WI38 (cell line): Measurements from ENCODE around the gene GLI2.

Experiments used
- H3K4me3 ChIP-seq: 2 replicates; pipeline ENCODE4 v1.5.1; 2011; ENCODE audit warnings: low read depth, mild to moderate bottlenecking, control low read depth, low read length
- TF ChIP-seq, protein P1 (sequence below): IDR thresholded peaks from 2 replicates; pipeline ENCODE4 v1.5.1; 2012; ENCODE audit warnings: low read depth, mild to moderate bottlenecking, control low read depth, low read length

The GLI2 gene

DNA sequence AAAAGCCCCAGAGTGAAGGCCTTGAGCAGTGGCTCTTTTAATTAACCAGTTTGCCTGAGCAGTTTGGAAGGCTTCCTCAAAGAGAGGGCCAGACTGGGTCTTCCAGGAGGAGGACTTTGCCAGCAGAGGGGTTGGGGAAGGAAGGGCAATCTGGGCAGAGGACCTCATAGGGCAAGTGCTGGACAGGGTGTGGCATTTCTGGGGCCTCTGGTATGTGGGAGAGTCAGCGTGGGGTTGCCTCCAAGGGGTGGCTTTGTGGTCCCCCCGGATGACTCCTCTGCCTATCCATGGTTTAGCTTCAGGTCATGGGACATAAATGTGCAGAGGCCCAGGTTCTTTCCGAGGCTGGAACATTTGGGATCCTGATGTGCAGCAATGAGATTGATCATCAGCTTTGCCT, 12.6 kb downstream of the GLI2 start:
- TF ChIP-seq, protein P1, sequence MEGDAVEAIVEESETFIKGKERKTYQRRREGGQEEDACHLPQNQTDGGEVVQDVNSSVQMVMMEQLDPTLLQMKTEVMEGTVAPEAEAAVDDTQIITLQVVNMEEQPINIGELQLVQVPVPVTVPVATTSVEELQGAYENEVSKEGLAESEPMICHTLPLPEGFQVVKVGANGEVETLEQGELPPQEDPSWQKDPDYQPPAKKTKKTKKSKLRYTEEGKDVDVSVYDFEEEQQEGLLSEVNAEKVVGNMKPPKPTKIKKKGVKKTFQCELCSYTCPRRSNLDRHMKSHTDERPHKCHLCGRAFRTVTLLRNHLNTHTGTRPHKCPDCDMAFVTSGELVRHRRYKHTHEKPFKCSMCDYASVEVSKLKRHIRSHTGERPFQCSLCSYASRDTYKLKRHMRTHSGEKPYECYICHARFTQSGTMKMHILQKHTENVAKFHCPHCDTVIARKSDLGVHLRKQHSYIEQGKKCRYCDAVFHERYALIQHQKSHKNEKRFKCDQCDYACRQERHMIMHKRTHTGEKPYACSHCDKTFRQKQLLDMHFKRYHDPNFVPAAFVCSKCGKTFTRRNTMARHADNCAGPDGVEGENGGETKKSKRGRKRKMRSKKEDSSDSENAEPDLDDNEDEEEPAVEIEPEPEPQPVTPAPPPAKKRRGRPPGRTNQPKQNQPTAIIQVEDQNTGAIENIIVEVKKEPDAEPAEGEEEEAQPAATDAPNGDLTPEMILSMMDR: no peak
- no peak overlapping the region for H3K4me3 ChIP-seq

GRCh38 chr2:120748741-120749140, 13.1 kb downstream of the GLI2 start:
- H3K4me3 ChIP-seq: no peak overlapping the region
- TF ChIP-seq, protein P1: no peak

- TF ChIP-seq, protein P1: no peak
- H3K4me3 ChIP-seq: no peak overlapping the region
Measured at GRCh38 chr2:120749506-120750431, 14.1 kb downstream of the GLI2 start.

GRCh38 chr2:120750488-120751210, 15.0 kb downstream of the GLI2 start:
- TF ChIP-seq, protein P1: no peak
- H3K4me3 ChIP-seq: no peak overlapping the region

DNA sequence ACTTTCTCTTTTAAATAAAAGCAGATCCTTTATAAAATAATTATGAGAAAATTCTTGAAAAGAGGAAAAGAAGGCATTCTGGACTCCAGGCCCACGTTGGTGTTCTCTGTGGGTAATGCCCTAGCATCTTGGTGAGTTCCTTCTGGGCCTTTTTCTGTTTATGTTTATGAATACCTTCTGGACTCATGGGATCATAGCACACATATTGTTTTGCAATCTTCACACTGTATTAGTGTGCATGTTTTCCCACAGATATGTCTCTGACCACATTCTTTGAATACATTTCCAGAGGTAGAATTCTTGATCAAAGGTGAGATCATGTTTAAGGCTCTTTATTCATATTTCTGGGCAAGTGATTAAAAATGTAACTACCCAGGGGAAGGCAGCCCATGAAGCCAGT, 15.9 kb downstream of the GLI2 start:
- H3K4me3 ChIP-seq: no peak overlapping the region
- TF ChIP-seq, protein P1: no peak

DNA sequence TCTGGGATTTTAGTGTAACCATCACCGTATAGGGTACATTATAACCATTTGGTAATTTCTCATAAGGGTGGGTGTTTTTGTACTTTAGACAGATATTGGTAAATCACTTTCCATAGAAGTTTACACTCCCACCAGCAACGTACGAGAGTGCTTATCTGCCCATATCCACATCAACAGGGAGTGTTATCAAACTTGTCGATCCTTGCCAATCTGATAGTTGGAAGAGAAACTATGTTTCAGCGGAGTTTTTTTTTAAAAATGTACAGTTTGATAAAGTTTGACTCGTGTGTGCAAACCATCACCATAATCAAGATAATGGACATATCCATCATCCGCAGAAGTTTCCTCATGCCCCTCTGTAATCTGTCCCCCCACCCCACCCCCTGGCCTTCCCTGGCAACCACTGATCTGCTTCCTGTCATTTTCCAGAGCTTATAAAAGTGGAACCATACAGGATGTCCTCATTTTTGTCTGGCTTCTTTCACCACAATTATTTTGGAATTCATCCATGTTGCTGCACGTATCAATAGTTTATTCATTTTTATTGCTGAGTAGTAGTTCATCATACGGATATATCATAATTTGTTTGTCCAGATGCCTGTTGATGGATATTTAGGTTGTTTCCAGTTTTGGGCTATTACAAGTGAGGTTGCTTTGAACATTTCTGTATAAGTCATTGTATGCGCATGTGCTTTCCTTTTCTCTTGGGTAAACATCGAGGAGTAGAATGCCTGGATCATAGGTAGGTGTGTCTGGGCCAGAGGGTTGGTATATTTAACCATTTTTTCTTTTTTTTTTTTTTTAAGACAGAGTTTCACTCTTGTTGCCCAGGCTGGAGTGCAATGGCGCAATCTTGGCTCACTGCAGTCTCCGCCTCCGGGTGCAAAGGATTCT, 18.6 kb downstream of the GLI2 start:
- no peak overlapping the region for H3K4me3 ChIP-seq
- TF ChIP-seq, protein P1: no peak
